Breast epithelium (tissue), 4 donors: ENCODE results near the gene BCO1. TPM values are rescaled to one million over a fixed set of nuclear protein-coding genes. Genes with fewer than 3 reads are reported as not detected.

ENCODE experiments used
- DNase-seq, 2 donors: peaks; one replicate each; pipeline ENCODE4 v3.0.0-alpha.2; 2019; ENCODE audit warnings: low spot score in 2 of 2
- H3K27ac ChIP-seq, 2 donors: fragments of 200-600 bp; sonication (generic) in 1 of 2; one replicate each; pipeline ENCODE4 v1.5.1; 2016 to 2019; ENCODE audit warnings: mild to moderate bottlenecking in 1 of 2
- H3K27me3 ChIP-seq, 2 donors: fragments of 200-600 bp; sonication (generic) in 1 of 2; one replicate each; pipeline versions ENCODE4 v1.5.1 to v1.6.0; 2017 to 2019; ENCODE audit warnings: control low read depth in 1 of 2, mild to moderate bottlenecking in 1 of 2
- H3K36me3 ChIP-seq: fragments of 200-600 bp; one replicate; pipeline ENCODE4 v1.5.1; 2019
- H3K4me1 ChIP-seq, 2 donors: fragments of 200-600 bp; sonication (generic); one replicate each; pipeline ENCODE4 v1.5.1; 2016 to 2019; ENCODE audit warnings: control low read depth in 1 of 2
- H3K4me3 ChIP-seq, 3 donors: fragments of 200-600 bp; sonication (generic); 1 replicate in 2 of 3; 2 replicates in 1 of 3; pipeline ENCODE4 v1.5.1; 2016 to 2019; ENCODE audit warnings: mild to moderate bottlenecking in 3 of 3, moderate library complexity in 2 of 3
- H3K9me3 ChIP-seq, 2 donors: fragments of 200-600 bp; sonication (generic) in 1 of 2; one replicate each; pipeline ENCODE4 v1.5.1; 2016 to 2019; ENCODE audit warnings: control low read depth in 1 of 2
- POLR2A ChIP-seq: fragments of 450-650 bp; IDR thresholded peaks from one replicate; pipeline ENCODE4 v1.6.1; 2016; ENCODE audit warnings: antibody characterized with exemption, mild to moderate bottlenecking, moderate library complexity
- POLR2AphosphoS5 ChIP-seq, 3 donors: sonication (generic); formaldehyde crosslinking; IDR thresholded peaks; one replicate each; pipeline ENCODE4 v1.6.1; 2017; ENCODE audit warnings: antibody characterized with exemption in 3 of 3
- intact Hi-C: fragments of 100-400 bp; cut with DNase I; formaldehyde crosslinking; loops from one replicate; pipeline ENCODE4 v1.15.1; 2023; ENCODE audit warnings: low total_unique reads
- total RNA-seq, 3 donors: library from RNA; depleted of rRNA; stranded (reverse); fragments of >200 nt; gene quantifications; one replicate each; pipeline ENCODE4 v1.1.0, GENCODE V29; 2016
- TF ChIP-seq, protein P1 (sequence below), 3 donors: fragments of 450-650 bp; IDR thresholded peaks; one replicate each; pipeline ENCODE4 v1.5.1; 2016 to 2017; ENCODE audit warnings: antibody characterized with exemption in 3 of 3, mild to moderate bottlenecking in 3 of 3, moderate library complexity in 3 of 3

Gene BCO1
- total RNA-seq, 3 donors from 2014 or later = 0.29 TPM; not detected in 2

GRCh38 chr16:81243942-81244341 is 5.5 kb downstream of the BCO1 start:
- no peak overlapping the region for H3K4me3 ChIP-seq
- DNase-seq = no peak
- no peak overlapping the region for H3K27ac ChIP-seq
- H3K27me3 ChIP-seq = no peaks in the 10 kb centered on the region
- intact Hi-C loops = loop anchor here (5.0 kb wide), 1 partner anchor 68 kb away; the partner anchor contains the start of gene GAN
- H3K9me3 ChIP-seq = no peaks in the 10 kb centered on the region
- no peaks in the 10 kb centered on the region for H3K36me3 ChIP-seq
- TF ChIP-seq, protein P1, sequence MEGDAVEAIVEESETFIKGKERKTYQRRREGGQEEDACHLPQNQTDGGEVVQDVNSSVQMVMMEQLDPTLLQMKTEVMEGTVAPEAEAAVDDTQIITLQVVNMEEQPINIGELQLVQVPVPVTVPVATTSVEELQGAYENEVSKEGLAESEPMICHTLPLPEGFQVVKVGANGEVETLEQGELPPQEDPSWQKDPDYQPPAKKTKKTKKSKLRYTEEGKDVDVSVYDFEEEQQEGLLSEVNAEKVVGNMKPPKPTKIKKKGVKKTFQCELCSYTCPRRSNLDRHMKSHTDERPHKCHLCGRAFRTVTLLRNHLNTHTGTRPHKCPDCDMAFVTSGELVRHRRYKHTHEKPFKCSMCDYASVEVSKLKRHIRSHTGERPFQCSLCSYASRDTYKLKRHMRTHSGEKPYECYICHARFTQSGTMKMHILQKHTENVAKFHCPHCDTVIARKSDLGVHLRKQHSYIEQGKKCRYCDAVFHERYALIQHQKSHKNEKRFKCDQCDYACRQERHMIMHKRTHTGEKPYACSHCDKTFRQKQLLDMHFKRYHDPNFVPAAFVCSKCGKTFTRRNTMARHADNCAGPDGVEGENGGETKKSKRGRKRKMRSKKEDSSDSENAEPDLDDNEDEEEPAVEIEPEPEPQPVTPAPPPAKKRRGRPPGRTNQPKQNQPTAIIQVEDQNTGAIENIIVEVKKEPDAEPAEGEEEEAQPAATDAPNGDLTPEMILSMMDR (IDR thresholded peaks at IDR 0.05) = no peak
- TF ChIP-seq POLR2AphosphoS5 (IDR thresholded peaks at IDR 0.05) (no peak), POLR2A (no peak)
- no peaks in the 10 kb centered on the region for H3K4me1 ChIP-seq

GRCh38 chr16:81251871-81252270 is 13.4 kb downstream of the BCO1 start:
- H3K27me3 ChIP-seq = no peaks in the 10 kb centered on the region
- TF ChIP-seq, protein P1 (IDR thresholded peaks at IDR 0.05) = no peak
- TF ChIP-seq POLR2A (no peak), POLR2AphosphoS5 (IDR thresholded peaks at IDR 0.05) (no peak)
- no peak for DNase-seq
- intact Hi-C loops = no loop called here
- no peak overlapping the region for H3K4me3 ChIP-seq
- H3K4me1 ChIP-seq = no peaks in the 10 kb centered on the region
- no peaks in the 10 kb centered on the region for H3K36me3 ChIP-seq
- no peaks in the 10 kb centered on the region for H3K9me3 ChIP-seq
- no peak overlapping the region for H3K27ac ChIP-seq

DNA sequence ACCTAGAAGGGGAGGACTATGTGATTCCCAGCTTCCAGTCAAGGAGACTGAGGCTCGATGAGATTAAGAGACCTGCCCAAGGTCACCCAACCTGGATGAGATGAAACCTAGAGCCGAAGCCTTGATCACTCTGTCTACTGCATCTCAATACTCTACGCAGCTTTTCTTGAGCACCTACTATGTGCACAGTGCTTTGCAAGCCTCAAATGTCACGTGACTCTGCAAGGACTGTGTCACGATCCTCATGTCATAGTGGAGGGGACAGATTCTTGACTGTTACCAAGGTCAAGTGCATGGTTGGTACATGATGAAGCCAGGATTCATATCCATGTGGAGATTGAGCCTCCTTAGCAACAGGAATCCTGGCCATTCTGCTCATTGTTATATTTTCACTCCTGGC is 14.7 kb downstream of the BCO1 start:
- no peak overlapping the region for H3K27ac ChIP-seq
- H3K4me1 ChIP-seq = no peaks in the 10 kb centered on the region
- H3K9me3 ChIP-seq = no peaks in the 10 kb centered on the region
- DNase-seq = no peak
- intact Hi-C loops = no loop called here
- H3K36me3 ChIP-seq = no peaks in the 10 kb centered on the region
- TF ChIP-seq POLR2A = no peak
- no peak overlapping the region for H3K4me3 ChIP-seq
- no peaks in the 10 kb centered on the region for H3K27me3 ChIP-seq

DNA sequence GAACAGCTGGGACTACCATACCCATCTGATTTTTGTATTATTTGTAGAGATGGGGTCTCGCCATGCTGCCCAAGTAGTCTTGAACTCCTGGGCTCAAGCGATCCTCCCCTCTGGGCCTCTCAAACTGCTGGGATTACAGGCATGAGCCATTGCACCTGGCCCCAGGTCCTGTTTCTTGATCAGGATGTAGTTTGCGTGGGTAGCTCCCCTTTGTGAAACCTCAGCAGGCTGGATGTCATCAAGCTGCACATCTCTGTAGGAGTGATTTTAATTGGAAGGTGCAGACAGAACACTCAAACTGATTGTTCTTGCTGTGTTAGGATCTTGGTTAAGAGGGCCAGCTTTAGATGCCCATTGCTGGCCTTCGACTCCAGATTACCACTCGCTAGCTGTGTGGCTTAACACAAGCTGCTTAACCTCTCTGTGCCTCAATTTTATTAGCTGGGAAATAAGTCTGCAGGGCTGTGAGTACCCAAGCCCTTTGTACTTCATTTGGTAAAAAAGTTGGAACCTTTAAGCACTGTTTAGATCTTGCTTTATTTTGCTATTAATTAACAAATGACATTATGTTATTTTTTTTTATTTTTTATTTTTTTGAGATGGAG is 16.5 kb downstream of the BCO1 start:
- no peaks in the 10 kb centered on the region for H3K9me3 ChIP-seq
- intact Hi-C loops = loop anchor here (5.0 kb wide), 1 partner anchor 212 kb away; no protein-coding TSS in a partner anchor
- no peak for DNase-seq
- H3K4me1 ChIP-seq = no peaks in the 10 kb centered on the region
- TF ChIP-seq POLR2A = no peak
- TF ChIP-seq, protein P1 (IDR thresholded peaks at IDR 0.05) = no peak
- TF ChIP-seq POLR2AphosphoS5 (IDR thresholded peaks at IDR 0.05) = no peak
- no peak overlapping the region for H3K4me3 ChIP-seq
- no peak overlapping the region for H3K27ac ChIP-seq
- H3K36me3 ChIP-seq = no peaks in the 10 kb centered on the region
- H3K27me3 ChIP-seq = no peaks in the 10 kb centered on the region

GRCh38 chr16:81259916-81260315 is 21.4 kb downstream of the BCO1 start:
- H3K27ac ChIP-seq = no peak overlapping the region
- intact Hi-C loops = loop anchor here (5.0 kb wide), 1 partner anchor 207 kb away; no protein-coding TSS in a partner anchor
- TF ChIP-seq, protein P1 (IDR thresholded peaks at IDR 0.05) = no peak
- no peaks in the 10 kb centered on the region for H3K36me3 ChIP-seq
- no peak for DNase-seq
- H3K27me3 ChIP-seq = no peaks in the 10 kb centered on the region
- H3K9me3 ChIP-seq = no peaks in the 10 kb centered on the region
- H3K4me1 ChIP-seq = no peaks in the 10 kb centered on the region
- no peak overlapping the region for H3K4me3 ChIP-seq
